Common myeloid progenitor, CD34-positive (primary cell): ENCODE measurements around the gene MMP17.

Experiments used
- CTCF ChIA-PET: fragments of 350-600 bp; sonication (Branson Sonifier 250); formaldehyde crosslinking; loops from one replicate; lab custom pipeline; 2021; ENCODE audit warnings: antibody characterized with exemption; lab: Charles Lee
- POLR2A ChIA-PET: fragments of 350-600 bp; sonication (Branson Sonifier 250); formaldehyde crosslinking; loops from one replicate; lab custom pipeline; 2021; ENCODE audit warnings: antibody characterized with exemption; lab: Charles Lee
- DNase-seq, 3 donors: peaks; one replicate each; pipeline versions ENCODE4 v3.0.0 to v3.0.0-alpha.2; 2013
- H3K27ac ChIP-seq, 2 experiments: 1 replicate in 1 of 2; 2 replicates in 1 of 2; pipeline ENCODE4 v1.7.0; 2013; ENCODE audit warnings: inconsistent platforms in 2 of 2, low read length in 2 of 2, mild to moderate bottlenecking in 2 of 2, low read depth in 1 of 2, moderate library complexity in 1 of 2; ENCODE audit not compliant: severe bottlenecking in 2 of 2, insufficient read depth in 1 of 2, poor library complexity in 1 of 2
- H3K27me3 ChIP-seq, 5 experiments: replicated peaks in 2 of 5; 1 replicate in 3 of 5; 2 replicates in 2 of 5; pipeline versions ENCODE4 v1.6.1 to v1.7.0; 2013; ENCODE audit warnings: low read length in 4 of 5, mild to moderate bottlenecking in 2 of 5, moderate library complexity in 2 of 5, inconsistent platforms in 1 of 5; ENCODE audit not compliant: insufficient read depth in 5 of 5, control insufficient read depth in 4 of 5
- H3K36me3 ChIP-seq, 4 experiments: 1 replicate in 2 of 4; 2 replicates in 2 of 4; pipeline versions ENCODE4 v1.6.1 to v1.7.0; 2013; ENCODE audit warnings: low read length in 3 of 4, control low read depth in 1 of 4, mild to moderate bottlenecking in 1 of 4; ENCODE audit not compliant: control insufficient read depth in 4 of 4, insufficient read depth in 4 of 4
- H3K4me1 ChIP-seq, 4 experiments: 1 replicate in 3 of 4; 2 replicates in 1 of 4; pipeline versions ENCODE4 v1.6.1 to v1.7.1; 2013; ENCODE audit warnings: low read length in 3 of 4, mild to moderate bottlenecking in 3 of 4, control low read depth in 1 of 4, inconsistent platforms in 1 of 4, moderate library complexity in 1 of 4; ENCODE audit not compliant: control insufficient read depth in 4 of 4, insufficient read depth in 4 of 4; ENCODE audit errors: control extremely low read depth in 1 of 4
- H3K4me3 ChIP-seq, 7 experiments: 1 replicate in 4 of 7; 2 replicates in 3 of 7; pipeline versions ENCODE4 v1.5.1 to v1.7.0; 2013; ENCODE audit warnings: mild to moderate bottlenecking in 7 of 7, low read length in 6 of 7, moderate library complexity in 6 of 7, inconsistent platforms in 2 of 7, low read depth in 2 of 7, control low read depth in 1 of 7; ENCODE audit not compliant: insufficient read depth in 4 of 7, control insufficient read depth in 1 of 7; ENCODE audit errors: extremely low read depth in 1 of 7
- H3K9me3 ChIP-seq, 5 experiments: 1 replicate in 4 of 5; 2 replicates in 1 of 5; pipeline versions ENCODE4 v1.6.1 to v1.7.1; 2013; ENCODE audit warnings: low read length in 4 of 5, mild to moderate bottlenecking in 2 of 5, inconsistent platforms in 1 of 5, low read depth in 1 of 5, moderate library complexity in 1 of 5; ENCODE audit not compliant: control insufficient read depth in 4 of 5, insufficient read depth in 2 of 5; ENCODE audit errors: control extremely low read depth in 1 of 5
- WGBS: methylation state at CpG from one replicate; pipeline ENCODE4 v1.1.5; 2013; ENCODE audit not compliant: insufficient coverage; 5-methylcytosine and 5-hydroxymethylcytosine counted together

Gene MMP17

DNA sequence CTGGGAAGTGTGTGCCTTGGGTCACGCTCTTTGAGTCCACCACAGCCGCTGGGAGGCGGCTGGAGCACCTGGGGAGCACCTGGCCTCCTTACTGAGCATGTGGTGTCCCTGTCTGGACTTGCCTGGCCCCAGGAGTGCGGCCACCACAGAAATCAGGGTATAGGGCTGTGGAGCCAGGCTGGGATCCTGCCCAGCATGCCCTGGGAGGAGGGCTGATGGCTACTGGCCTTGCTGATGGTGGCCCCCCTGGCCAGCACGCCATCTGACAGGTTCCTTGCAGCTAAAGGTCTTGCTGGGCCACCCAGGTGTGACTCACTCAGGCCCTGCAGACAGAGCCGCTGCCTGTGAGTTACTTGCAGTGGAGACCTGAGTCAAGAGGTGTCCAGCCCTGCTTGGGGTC is 72.2 kb downstream of the MMP17 start:
- 100% methylated on average over 5 of the region's 6 CpGs for WGBS
- no peaks in the 10 kb centered on the region for H3K27me3 ChIP-seq
- ChIA-PET CTCF (no interaction called here), POLR2A (no interaction called here)
- H3K36me3 ChIP-seq = peaks cover 0 to 14% (median 9%) of the 10 kb centered on the region in 4 experiments
- peaks cover 0 to 29% (median 27%) of the 10 kb centered on the region in 4 experiments for H3K4me1 ChIP-seq
- no peak overlapping the region for H3K27ac ChIP-seq
- no peak overlapping the region for H3K4me3 ChIP-seq
- no peaks in the 10 kb centered on the region for H3K9me3 ChIP-seq
- DNase-seq = no peak
